Skeletal muscle tissue (tissue), 4 donors: Measurements from ENCODE around the gene RBP4. TPM values are rescaled to one million over a fixed set of nuclear protein-coding genes. Genes with fewer than 3 reads are reported as not detected.

ENCODE experiments used
- H3K27ac ChIP-seq: one replicate; pipeline ENCODE4 v1.7.0; 2013; ENCODE audit warnings: mild to moderate bottlenecking, low read depth, low read length, inconsistent platforms
- H3K27me3 ChIP-seq, 3 donors: one replicate each; pipeline ENCODE4 v1.7.0; 2013; ENCODE audit warnings: low read length in 3 of 3; ENCODE audit not compliant: control insufficient read depth in 3 of 3, insufficient read depth in 3 of 3
- H3K36me3 ChIP-seq, 3 donors: one replicate each; pipeline ENCODE4 v1.7.0; 2013; ENCODE audit warnings: low read length in 3 of 3; ENCODE audit not compliant: control insufficient read depth in 3 of 3, insufficient read depth in 3 of 3
- H3K4me1 ChIP-seq, 3 donors: one replicate each; pipeline ENCODE4 v1.7.0; 2013; ENCODE audit warnings: low read length in 3 of 3, mild to moderate bottlenecking in 3 of 3; ENCODE audit not compliant: control insufficient read depth in 3 of 3, insufficient read depth in 3 of 3
- H3K4me3 ChIP-seq, 3 donors: one replicate each; pipeline ENCODE4 v1.7.0; 2013; ENCODE audit warnings: low read length in 3 of 3
- H3K9ac ChIP-seq, 3 donors: one replicate each; pipeline ENCODE4 v1.7.0; 2013; ENCODE audit warnings: low read length in 3 of 3, mild to moderate bottlenecking in 3 of 3, moderate library complexity in 2 of 3, low read depth in 1 of 3
- H3K9me3 ChIP-seq, 3 donors: one replicate each; pipeline ENCODE4 v1.7.0; 2013; ENCODE audit warnings: low read length in 3 of 3; ENCODE audit not compliant: control insufficient read depth in 3 of 3
- total RNA-seq: library from RNA; depleted of rRNA; stranded (reverse); fragments of >200 nt; gene quantifications from one replicate; pipeline ENCODE4 v1.2.3, GENCODE V29; 2014
- donor health status: Osteomylitis.

The RBP4 gene
- total RNA-seq, 1 donor from 2014 or later: 12.5 TPM

GRCh38 chr10:93613126-93613525, 12.1 kb upstream of the RBP4 start:
- Histone ChIP-seq H3K27ac (no peak overlapping the region), H3K9ac (no peak overlapping the region), H3K4me3 (no peak overlapping the region), H3K27me3 (peaks cover 0 to 3% (median 0%) of the 10 kb centered on the region in 3 donors), H3K9me3 (no peaks in the 10 kb centered on the region), H3K36me3 (no peaks in the 10 kb centered on the region), H3K4me1 (no peaks in the 10 kb centered on the region)

DNA sequence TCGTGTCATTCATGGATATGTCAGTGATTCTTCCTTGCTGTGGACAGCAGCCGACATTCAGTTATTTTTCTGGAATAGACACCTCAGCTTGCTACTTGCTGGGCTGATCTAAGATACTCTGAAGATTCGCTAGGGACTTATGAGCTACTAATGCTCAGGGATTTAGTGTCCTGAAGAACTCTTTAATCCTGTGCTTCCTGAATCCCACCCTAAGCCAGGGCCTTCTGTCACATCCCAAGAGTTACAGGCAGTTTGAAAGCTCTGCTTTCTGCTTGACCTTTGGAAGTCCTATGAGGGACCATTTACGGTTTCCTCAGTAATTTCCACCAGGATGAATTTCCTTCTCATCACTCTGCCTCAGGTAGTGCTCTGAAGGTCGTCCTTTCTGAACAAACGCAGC, 11.3 kb upstream of the RBP4 start, which contains the start of gene PDE6C:
Gene PDE6C, plus strand, starts transcription at position 227 of the 400 bp plus-strand sequence. CDS start 189 bp downstream, outside the sequence.
- Histone ChIP-seq H3K27me3 (peaks cover 0 to 3% (median 0%) of the 10 kb centered on the region in 3 donors), H3K27ac (no peak within 1 kb of the TSS), H3K4me3 (no peak within 1 kb of the TSS), H3K4me1 (no peaks in the 10 kb centered on the region), H3K9me3 (no peaks in the 10 kb centered on the region), H3K36me3 (no peaks in the 10 kb centered on the region), H3K9ac (no peak within 1 kb of the TSS)

DNA sequence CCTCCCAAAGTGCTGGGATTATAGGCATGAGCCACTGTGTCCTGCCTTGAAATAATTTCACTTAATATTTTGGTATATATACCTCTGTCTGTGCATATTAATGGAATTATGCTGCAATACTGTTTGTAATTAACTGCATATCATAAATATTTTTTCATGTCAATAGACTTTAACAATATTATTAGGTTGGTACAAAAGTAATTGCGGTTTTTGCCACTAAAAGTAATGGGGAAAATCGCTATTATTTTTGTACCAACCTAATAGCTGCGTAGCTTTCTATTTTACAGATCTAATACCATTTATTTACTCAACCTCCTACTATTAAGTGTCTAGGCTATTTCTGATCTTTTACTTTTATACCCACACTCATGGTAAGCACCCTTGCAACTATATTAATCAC, 7.4 kb upstream of the RBP4 start:
- Histone ChIP-seq H3K27me3 (peaks cover 10 to 13% (median 13%) of the 10 kb centered on the region in 3 donors), H3K27ac (no peak overlapping the region), H3K9me3 (no peaks in the 10 kb centered on the region), H3K9ac (no peak overlapping the region), H3K4me3 (no peak overlapping the region), H3K36me3 (no peaks in the 10 kb centered on the region), H3K4me1 (no peaks in the 10 kb centered on the region)

GRCh38 chr10:93604146-93604545, 3.1 kb upstream of the RBP4 start:
- Histone ChIP-seq H3K9me3 (no peaks in the 10 kb centered on the region), H3K36me3 (no peaks in the 10 kb centered on the region), H3K4me1 (peaks cover 0 to 5% (median 3%) of the 10 kb centered on the region in 3 donors), H3K4me3 (no peak overlapping the region), H3K9ac (no peak overlapping the region), H3K27me3 (peaks cover 25 to 33% (median 29%) of the 10 kb centered on the region in 3 donors), H3K27ac (no peak overlapping the region)

- Histone ChIP-seq H3K9me3 (no peaks in the 10 kb centered on the region), H3K27ac (no peak overlapping the region), H3K9ac (no peak overlapping the region), H3K27me3 (peaks cover 25 to 33% (median 28%) of the 10 kb centered on the region in 3 donors), H3K4me3 (no peak overlapping the region), H3K4me1 (peaks cover 0 to 5% (median 3%) of the 10 kb centered on the region in 3 donors), H3K36me3 (no peaks in the 10 kb centered on the region)
These were observed 2.0 kb upstream of the RBP4 start for GRCh38 chr10:93603023-93603422.

DNA sequence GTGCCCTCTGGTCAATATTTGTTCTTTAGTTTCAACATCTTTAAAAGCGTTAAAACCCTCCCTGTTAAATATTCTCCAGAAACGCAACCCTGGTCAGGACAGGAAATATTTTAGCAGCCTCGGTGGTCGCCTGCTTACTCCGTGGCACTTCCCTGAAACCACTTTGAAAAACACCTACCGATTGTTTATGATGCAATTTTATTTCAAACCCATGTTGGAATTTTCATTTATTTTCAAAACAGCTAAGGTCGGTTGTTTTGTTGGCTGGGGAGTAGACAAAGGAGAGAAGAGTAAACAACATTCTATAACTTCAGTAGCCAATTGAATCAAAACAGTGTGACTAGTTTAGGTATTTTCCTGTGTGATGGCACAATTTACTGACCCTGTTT, 733 bp upstream of the RBP4 start:
- Histone ChIP-seq H3K36me3 (no peaks in the 10 kb centered on the region), H3K4me3 (no peak overlapping the region), H3K9me3 (no peaks in the 10 kb centered on the region), H3K27me3 (peaks cover 25 to 33% (median 28%) of the 10 kb centered on the region in 3 donors), H3K9ac (no peak overlapping the region), H3K4me1 (peaks cover 0 to 5% (median 3%) of the 10 kb centered on the region in 3 donors), H3K27ac (no peak overlapping the region)

- H3K27ac ChIP-seq: no peak overlapping the region
- no peaks in the 10 kb centered on the region for H3K9me3 ChIP-seq
- peaks cover 26 to 33% (median 28%) of the 10 kb centered on the region in 3 donors for H3K27me3 ChIP-seq
- H3K4me3 ChIP-seq: no peak overlapping the region
- no peak overlapping the region for H3K9ac ChIP-seq
- peaks cover 0 to 5% (median 3%) of the 10 kb centered on the region in 3 donors for H3K4me1 ChIP-seq
- H3K36me3 ChIP-seq: no peaks in the 10 kb centered on the region
These were observed 439 bp downstream of the RBP4 start for GRCh38 chr10:93600446-93601145.

GRCh38 chr10:93599778-93600177, 1.3 kb downstream of the RBP4 start:
- Histone ChIP-seq H3K4me3 (no peak overlapping the region), H3K27ac (no peak overlapping the region), H3K36me3 (no peaks in the 10 kb centered on the region), H3K27me3 (peaks cover 25 to 33% (median 27%) of the 10 kb centered on the region in 3 donors), H3K4me1 (peaks cover 0 to 5% (median 3%) of the 10 kb centered on the region in 3 donors), H3K9ac (no peak overlapping the region), H3K9me3 (no peaks in the 10 kb centered on the region)

DNA sequence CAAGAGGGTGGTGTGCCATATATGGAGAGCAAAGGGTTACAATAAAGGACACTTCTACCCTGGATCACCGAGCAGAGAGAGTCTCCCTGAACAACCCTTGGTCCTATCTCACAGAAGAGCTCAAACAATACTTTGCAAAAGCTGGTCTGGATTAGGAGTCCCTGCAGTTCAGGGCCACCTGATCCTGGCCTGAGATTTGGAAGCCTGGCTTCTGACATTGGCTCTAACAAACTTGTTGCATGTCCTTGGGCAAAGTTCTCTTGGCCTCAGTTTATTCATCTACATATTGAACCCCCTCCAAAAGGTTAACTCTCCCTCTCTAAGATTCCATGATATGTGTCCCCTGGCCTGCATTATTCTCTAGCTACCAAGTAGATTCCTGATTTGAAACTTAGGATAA, 1.7 kb downstream of the RBP4 start:
- H3K4me3 ChIP-seq: no peak overlapping the region

DNA sequence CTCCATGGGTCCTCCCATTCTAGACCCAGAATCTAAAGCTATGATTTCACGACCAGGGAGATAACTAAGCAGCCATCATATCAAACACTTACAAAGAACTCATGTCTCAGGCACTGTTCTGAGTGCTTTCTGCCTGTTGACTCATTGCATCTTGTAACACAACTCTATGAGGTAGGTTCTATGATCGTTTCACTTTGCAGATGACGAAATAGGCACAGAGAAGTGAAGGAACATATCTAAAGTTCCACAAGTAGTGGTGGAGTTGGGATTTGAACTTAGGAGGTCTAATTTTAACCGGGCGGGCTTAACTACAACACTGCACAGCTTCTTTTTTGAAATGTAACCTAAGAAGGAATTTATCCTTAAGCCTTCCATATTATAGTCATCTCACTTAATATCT, 2.9 kb downstream of the RBP4 start:
- Histone ChIP-seq H3K36me3 (no peaks in the 10 kb centered on the region), H3K9ac (no peak overlapping the region), H3K27ac (no peak overlapping the region), H3K9me3 (no peaks in the 10 kb centered on the region), H3K27me3 (peaks cover 14 to 21% (median 18%) of the 10 kb centered on the region in 3 donors), H3K4me3 (no peak overlapping the region), H3K4me1 (peaks cover 0 to 5% (median 3%) of the 10 kb centered on the region in 3 donors)

More for the DNA sequence above, 1.7 kb downstream of the RBP4 start:
- Histone ChIP-seq H3K9ac (no peak overlapping the region), H3K27ac (no peak overlapping the region), H3K4me1 (peaks cover 0 to 5% (median 3%) of the 10 kb centered on the region in 3 donors), H3K27me3 (peaks cover 22 to 29% (median 24%) of the 10 kb centered on the region in 3 donors), H3K9me3 (no peaks in the 10 kb centered on the region), H3K36me3 (no peaks in the 10 kb centered on the region)
